GM18861 (cell line): ENCODE data around the gene RASL11B.
"Not testable (repeated sequence)": the region's sequence is repeated elsewhere in the genome, so short reads cannot be mapped to it uniquely, and the experiment has no call there.

ENCODE experiments used
- ATAC-seq: cut with Tn5 transposase; IDR thresholded peaks from one replicate; pipeline ENCODE4 v1.9.1; 2021; ENCODE audit not compliant: unreplicated experiment

The RASL11B gene, protein sequence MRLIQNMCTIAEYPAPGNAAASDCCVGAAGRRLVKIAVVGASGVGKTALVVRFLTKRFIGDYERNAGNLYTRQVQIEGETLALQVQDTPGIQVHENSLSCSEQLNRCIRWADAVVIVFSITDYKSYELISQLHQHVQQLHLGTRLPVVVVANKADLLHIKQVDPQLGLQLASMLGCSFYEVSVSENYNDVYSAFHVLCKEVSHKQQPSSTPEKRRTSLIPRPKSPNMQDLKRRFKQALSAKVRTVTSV

DNA sequence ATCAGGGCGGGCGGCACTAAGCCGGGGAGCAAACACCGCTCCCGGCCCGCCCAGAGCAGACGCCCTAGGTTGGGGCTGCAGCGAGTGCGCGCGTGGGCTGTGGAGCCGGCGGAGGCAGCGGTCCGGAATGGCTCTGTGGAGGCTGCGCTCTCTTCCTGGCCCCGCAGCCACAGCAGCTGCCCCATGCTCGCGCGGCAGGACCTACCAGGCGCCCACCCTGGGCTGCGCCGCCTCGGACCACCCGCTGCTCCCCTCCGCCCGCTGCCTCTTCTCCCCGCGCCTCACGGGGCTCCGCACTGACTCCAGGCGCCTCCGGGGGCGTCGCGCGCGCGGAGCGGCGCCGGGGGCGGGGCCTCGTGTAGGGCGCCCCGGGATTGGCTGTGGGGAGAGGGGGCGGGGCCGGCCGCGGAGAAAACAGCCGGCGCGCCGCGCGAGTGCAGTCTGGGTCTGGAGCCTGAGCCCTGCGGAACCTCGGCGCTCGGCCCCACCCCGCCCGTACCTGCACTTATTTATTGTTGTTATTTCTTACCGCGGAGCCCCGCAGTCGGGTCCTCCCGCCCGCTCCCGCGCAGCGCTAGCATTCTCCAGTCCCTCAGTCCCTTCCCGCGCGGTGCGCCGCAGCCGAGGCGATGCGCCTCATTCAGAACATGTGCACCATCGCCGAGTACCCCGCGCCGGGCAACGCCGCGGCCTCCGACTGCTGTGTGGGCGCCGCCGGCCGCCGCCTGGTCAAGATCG lies at the start of gene RASL11B:
Gene RASL11B, plus strand, starts transcription at position 439 of the 738 bp plus-strand sequence. Its CDS starts 191 bp downstream, at position 630.
- ATAC-seq = peak; percentile 97

DNA sequence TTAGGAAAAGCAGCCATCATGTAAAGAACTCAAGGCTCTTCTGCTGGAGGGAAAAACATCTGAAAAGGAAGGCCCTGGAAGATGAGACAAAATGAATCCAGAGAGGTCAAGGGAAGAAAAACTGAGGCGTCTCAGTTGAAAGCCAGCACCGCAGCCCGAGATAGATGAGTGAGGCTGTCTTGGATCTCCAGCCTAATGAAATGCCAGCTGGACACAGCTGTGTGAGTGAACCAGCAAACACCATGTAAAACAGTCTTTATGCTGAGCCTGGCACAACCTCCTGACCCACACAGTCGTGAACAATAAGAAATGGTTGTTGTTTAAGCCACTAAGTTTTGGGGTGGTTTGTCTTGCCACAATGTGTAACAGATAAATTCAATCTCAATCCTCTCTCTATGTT lies 48.6 kb upstream of the RASL11B start:
- ATAC-seq = no peak

DNA sequence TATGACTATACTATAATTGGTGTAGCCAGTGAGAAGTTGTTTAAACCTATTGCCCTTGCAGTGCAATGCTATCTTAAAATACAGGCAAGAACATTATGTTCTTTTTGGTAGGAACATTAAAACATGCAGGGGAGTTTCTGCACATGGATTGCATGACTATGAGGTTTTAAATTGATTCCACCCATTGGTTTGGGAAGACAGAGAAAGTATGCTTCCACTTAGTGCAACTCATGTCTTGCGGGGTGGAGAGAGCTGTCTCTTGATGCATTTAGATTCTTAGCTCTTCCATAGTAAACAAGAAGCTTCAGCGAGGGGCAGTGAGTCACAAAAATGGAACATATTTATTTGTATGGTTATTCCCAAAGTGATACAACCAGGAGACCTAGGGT lies 39.5 kb upstream of the RASL11B start:
- no peak for ATAC-seq

DNA sequence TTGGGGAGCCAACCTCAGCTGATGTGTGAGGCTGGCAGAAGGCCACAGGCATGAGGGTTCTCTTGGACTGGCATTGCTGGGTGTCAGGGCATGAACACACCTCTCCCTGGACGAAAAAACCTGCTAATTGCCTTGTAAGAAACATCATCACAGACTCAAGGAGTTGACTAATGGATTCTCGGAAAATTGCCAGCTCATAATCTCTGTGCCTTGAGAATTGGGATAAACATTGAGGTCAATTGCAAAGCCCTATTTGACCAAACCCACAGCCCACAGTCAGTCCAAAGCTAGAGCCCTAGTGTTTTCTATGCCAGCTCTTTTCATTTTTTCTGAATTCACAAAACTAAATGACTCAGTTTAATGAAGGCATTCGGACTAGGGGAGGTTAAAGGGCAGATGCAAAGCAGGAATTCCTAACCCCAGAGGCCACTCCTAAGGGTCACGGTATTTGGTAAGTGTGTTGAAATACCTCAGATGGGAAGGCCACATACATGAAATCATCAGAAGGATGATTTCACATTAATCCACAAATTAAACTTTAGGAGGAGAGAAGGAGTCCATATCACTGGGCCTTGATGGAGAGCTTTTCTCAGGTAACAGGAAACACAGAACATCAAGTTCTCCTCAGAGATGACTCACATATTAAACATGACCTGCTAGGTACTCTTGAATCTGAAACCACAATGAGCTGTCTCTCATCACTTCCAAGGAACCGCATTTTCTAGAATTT lies 39.0 kb upstream of the RASL11B start:
- ATAC-seq = no peak

DNA sequence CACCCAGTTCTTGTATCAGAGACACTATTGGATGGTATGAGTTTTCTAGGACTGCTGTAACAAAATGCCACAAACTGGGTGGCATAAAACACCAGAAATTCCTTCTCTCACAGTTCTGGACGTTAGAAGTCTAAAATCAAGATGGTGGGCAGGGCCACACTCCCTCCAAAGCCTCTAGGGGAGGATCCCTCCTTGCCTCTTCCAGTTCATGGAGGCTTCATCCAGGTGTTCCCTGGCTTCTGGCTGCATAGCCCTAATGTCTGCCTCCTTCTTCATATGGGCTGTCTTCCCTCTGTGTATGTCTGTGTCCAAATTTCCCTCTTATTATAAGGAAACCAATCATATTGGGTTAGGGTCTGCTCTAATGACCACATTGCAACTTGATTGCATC lies 38.4 kb upstream of the RASL11B start:
- ATAC-seq = no peak

DNA sequence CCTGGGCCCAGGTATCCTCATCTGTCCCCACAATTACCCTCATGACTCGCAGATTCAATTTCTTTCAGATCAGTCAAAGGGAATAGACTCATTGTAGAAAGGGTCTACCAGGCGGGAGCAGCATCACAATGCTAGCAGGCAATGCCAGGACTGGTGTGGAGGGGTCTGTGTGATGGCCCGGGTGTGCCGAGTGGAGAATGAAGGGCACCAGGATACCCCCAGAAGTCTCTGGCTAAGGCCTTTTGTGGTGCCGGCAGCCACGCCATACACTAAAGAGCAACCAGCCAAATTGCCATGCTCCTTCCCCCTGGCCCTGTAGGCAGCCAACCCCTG lies 37.9 kb upstream of the RASL11B start:
- ATAC-seq = no peak

DNA sequence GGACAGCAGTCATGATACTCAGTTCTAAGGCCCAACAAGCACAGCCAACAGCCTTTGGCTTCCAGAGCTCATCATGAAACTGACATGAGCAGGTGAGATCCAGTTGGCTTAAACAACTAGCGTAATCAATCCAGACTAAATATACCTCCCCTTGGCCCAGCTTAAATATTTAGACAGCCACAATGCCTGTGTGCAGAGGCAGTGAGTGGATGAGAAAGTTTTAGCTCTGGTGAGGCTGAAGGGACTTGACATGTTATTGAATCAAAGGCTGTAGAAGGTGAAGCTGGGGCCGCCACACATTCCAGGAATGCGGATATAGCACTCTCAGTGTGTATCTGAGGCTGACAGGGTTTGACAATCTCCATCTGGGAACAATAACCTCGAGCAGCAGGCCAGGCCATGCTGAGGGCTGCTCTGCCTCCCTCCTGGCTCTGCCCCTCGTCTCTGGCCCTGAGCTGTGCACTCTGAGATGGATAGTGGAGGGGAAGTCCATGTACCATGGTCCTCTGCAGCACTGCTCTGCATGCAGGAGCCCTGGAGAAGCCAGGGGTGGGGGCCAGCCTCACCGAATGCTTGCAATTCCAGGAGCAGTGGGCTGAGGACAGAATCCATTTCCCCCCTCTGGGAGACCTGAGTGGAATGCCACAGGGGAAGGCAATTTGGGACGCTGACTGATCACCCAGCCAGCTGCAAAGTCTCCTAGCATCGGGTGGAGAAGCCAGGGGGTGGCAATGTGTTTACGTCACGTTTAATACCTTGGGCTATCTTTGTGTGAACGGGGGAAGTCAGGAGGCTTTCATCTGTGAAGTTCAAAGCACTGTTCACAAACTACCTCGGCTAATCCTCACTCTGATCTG lies 37.3 kb upstream of the RASL11B start:
- ATAC-seq = no peak

DNA sequence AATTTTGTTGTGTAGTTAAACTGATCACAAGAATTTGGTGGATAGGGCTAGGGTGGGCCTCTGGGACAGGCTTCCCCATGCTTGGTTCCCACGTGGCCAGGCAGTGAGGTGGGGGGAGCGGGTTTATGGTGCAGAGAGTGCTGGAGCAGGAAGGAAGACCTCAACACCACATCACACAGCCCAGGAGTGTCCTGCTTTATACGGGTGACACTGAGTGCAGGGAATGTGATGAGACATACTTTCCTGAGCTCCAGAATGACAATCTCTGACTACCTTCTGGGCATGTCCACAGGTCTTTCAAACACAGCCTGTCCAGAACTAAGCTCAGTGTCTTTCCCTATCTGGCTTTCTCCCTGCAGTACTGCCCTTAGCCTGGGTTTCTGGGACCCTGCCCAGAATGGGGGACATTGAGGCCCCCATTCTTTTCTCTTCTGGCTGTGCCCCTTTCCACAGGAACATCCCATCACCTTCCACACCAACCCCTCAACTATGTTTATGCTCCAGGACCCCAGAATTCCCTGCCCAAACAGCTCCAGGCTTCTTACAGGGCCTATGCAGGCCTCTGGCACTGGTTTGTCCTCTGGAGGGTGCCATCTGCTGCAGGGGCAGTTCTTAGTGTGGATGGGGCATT lies 36.5 kb upstream of the RASL11B start:
- no peak for ATAC-seq

DNA sequence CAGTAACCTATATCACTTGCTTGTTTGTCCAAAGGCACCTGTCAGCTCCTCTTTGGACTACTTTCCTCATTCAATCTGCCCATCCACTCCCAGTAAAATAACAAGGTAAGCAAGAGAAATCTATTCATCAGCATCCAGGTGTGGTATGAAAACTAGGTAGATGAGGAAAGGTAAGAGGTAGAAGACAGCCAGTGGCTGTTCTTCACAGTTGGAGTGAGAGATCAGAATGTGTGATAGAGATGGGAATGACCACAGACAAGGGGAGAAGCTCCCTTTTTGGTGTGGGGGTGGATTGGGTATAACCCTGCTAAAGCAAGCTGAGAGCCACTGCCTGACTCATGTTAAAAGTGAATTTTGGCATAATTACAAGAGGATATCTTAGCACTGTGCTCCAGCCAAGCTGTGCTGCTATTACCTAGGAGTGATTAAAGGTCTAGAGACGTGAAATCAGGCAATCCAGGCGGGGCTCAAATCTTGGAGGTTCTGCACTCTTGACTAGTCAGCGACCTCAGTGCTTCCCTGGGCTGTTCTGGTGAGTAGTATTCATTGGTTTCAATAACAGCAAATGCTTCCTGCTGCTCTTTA lies 28.1 kb upstream of the RASL11B start:
- no peak for ATAC-seq

DNA sequence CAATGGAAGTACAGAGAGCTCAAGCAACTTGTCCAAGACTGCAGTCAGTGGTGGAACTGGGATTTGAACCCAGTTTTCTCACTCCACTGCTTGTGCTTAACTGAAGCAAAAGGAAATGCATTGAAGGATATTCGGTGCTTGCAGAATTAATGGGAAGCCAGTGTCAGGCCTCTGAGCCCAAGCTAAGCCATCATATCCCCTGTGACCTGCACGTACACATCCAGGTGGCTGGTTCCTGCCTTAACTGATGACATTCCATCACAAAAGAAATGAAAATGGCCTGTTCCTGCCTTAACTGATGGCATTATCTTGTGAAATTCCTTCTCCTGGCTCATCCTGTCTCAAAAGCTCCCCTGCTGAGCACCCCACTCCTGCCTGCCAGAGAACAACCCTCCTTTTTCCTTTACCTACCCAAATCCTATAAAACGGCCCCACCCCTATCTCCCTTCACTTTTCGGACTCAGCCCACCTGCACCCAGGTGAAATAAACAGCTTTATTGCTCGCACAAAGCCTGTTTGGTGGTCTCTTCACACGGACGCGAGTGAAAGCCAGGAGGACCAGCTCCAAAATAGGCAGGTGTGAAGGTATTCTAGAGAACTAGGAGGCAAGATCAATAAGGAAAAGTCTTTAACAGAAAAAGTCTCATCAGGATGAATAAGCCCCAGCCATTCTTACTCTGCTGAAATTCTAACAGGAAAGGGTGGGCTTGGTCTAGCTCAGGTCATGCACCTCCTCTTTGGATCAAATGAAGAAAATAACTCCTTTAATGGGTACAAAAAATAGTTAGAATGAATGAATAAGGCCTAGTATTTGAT lies 27.3 kb upstream of the RASL11B start:
- not testable (repeated sequence) for ATAC-seq

DNA sequence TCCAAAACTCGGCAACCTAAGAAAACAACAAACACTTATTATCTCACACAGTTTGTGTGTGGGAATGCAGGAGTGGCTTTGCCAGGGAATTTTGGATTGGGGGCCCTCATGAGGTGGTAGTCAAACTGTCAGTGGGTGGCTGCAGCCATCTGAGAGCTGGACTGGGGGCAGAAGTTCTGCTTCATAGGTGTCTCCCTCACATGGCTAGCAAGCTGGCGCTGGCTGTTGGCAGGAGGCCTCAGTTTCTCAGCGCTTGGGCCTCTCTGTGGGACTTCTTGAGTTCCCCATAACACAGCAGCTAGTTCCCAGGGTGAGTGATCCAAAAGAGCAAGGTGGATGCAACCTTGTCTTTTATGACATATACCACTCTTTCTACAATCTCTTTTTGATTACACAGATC lies 26.0 kb upstream of the RASL11B start:
- ATAC-seq = no peak

DNA sequence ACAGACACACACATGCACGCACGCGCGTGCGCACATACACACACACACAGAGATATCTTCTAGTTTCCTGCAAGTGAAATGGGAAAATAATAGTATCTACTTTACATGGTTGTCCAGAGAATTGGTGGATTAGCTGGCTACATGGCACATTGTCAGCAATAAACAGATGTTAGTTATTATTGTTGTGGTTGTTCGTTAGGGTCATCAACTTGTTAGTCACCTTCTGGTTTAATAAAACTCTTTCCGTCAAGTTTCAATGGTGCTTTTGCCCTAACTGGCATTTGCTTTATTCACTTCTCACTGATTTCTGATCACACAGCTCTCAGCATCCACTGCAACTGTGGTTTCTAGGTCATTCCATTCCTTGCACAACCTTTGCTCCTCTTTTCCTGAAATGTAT lies 25.4 kb upstream of the RASL11B start:
- ATAC-seq = no peak

DNA sequence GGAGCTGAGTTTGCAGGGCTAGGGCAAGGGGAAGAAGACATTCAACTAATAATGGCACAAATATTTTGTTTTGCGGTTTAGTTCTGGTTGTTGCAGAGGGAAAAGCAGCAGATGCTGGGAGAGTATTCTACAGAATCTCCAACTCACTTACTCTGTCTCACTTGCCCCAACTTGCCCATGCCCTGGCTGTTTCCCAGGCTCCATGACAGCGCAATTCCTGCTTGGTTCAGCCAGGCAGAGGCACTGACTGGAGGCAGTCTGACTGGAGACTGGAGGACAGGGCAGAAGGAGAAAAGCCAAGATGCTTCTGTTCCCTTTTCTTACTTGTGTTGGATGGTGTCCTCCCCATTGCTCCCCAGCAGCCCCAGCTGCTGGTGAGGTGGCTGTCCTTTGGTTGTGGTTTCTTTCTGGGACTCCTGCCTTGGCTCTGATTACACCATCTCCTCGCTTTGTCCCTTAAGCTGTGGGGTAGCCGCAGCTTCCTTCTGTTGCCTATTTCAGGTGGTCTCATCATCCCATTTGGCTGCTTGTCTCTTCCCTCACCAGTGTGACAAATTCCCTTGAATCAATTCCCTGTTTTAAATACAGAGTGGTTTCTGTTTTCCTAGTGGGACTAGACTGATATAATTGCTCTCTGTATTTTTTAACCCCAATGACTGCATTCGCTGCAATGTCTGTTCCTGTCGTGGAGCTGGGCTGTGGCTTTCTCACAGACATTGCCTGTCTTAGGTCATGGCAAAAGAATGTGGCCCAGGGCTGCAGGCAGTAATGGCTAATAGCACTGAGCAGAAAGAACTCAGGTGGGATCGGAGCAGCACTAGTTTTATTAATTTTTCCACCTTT lies 24.2 kb upstream of the RASL11B start:
- ATAC-seq = no peak

DNA sequence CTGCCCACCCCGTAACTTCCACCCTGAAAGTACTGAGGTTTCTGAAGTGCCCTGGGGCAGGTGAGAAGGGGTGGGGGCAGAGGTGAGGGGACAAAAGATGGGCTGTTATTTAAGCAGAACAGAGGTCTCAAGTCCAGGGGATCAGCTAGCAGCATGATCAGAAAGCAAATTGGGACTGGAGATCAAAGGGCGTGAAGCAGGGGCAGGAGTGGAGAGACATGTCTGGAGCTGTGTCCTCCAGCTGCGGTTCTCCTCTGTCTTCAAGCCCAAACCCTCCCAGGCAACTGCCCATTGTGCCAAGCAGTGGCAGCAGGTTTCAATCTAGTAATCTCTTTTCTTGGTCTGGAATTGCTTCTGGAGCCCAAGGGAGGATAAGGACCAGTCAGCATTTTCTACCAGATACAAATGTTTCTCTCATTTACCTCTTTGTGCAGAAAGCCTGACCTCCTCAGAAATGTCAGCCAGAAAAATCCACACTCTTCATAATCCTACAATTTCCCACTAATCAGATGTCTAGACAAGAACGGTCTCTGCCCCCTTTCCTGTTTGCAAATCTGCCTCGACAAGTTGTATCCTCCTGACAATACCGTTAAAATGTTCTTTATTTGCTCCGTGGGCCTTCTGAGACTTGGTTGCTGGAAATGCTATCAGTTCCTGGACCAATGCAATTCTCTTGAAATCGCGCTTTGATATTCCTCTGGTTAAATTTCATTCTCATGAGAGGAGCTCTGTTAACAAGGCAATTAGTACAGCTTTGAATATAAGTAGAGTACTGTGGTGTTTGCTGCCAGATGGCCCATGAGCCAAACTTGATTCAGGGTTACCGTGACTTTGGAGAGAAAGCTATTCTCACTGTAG lies 23.2 kb upstream of the RASL11B start:
- no peak for ATAC-seq

DNA sequence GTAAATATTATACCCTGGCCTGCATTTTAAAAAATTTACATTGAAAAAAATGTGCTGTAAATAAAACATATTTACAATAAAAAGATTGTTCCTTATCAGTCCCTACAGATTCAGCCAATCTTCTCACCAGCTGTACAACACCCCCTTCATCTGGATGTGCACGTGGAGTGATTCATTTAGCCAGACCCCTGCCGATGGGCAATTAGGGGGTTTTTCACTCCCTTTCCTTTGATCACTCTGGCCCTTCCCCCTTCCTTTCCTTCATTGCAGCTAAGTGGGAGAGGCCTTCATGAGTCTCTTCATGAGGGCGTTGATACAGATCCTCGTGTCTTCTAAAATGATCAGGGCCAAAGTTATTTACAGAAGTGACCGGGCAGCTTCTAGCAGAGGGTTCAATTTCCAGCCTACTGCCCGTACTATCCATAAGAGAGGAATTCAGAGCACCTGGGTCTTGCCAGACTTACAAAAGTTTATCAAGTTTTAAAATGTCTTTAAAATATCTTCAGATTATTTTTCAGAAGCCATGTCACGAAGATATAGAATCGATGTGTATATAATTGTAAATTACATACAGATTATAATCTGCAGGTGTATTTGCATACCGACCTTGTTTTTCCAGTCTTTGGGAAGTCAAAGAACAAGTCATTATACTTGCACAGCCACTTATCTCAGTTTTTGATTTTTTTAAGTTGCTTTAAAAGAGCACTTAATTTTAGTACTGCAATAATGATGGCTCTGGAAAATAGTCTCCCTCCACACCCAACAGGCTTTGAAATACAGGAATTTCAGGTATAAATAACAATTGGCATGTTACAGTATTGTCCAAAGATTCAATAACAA lies 21.4 kb upstream of the RASL11B start:
- no peak for ATAC-seq

DNA sequence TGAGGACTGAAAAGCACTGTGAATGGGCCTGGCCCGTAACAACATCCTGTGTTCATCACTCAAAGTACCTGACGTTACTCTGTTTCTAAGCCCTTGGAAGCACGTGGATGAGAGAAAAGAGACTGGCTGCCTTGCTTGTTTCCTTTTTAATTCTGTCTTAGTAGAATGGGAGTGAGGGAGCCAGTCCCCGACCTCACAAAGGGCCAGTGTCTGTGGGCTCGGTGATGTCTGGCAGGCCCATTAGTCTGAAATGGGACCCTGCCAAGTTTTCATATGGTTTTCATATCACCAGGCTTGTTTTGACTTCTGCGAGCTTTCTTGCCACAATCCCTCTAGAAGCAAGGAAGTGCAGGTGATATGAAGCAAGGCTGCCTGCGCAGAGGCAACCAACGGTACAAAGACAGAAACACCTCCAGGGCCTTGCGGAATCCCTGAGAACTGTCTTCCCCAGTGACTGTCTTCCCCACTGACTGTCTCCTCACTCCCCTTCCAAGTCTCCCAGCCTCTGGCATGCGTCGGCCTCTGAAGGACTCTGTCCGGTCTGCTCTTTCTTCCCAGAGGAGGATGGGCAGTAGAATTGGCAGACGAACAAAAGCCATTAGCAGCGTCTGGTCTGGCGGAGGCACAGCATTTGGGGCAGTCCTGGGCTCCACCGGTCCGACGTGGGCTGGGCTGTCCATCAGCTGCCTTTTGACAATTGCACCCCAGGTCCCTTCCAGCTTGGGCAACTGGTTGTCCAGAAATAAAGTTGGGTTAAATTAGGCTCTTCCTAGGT lies 20.2 kb upstream of the RASL11B start:
- ATAC-seq = no peak
